ENCODE data around the gene KLHL40.

Gene KLHL40

DNA sequence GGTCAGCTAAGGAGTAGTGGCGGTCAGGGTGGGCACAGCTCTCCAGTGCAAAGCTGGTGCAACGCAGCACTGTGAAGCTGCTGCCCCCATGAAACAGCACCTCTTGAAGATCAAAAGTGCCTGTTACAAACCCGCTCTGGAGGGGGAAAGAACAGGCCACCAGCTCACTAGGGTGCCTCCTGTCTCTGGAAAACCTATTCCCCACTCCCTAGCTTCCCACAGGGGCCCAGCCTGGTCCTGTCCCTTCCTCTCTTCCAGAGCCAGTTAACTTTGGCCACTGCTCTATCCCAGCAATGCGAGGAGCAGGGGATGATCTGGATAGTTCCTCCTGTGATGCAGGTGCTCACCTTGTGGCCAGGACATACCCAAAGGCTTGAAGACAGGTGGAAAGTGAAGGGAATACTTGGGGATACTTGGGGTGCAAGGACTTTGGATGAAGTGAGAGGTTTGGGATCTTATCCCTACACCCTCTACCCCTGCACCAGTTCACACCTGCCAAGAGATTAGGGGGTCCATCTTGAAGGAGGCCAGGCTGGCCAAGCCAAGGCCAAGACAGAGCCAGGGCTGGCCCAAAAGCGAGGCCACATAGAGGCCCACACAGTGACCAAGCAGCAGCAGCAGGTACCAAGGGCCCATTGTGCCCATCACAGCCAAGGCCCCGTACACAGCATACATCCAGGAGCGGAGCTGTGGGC, 13.0 kb downstream of the KLHL40 start:
- no peak overlapping the region for H3K4me3 ChIP-seq (ENCODE audit: low read depth, low read length)
- H3K36me3 ChIP-seq: no peaks in the 10 kb centered on the region
- no peaks in the 10 kb centered on the region for H3K27me3 ChIP-seq
- no peak for DNase-seq
- no peaks in the 10 kb centered on the region for H3K4me1 ChIP-seq
- H3K9me3 ChIP-seq: no peaks in the 10 kb centered on the region
- TF ChIP-seq, protein P1, sequence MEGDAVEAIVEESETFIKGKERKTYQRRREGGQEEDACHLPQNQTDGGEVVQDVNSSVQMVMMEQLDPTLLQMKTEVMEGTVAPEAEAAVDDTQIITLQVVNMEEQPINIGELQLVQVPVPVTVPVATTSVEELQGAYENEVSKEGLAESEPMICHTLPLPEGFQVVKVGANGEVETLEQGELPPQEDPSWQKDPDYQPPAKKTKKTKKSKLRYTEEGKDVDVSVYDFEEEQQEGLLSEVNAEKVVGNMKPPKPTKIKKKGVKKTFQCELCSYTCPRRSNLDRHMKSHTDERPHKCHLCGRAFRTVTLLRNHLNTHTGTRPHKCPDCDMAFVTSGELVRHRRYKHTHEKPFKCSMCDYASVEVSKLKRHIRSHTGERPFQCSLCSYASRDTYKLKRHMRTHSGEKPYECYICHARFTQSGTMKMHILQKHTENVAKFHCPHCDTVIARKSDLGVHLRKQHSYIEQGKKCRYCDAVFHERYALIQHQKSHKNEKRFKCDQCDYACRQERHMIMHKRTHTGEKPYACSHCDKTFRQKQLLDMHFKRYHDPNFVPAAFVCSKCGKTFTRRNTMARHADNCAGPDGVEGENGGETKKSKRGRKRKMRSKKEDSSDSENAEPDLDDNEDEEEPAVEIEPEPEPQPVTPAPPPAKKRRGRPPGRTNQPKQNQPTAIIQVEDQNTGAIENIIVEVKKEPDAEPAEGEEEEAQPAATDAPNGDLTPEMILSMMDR (IDR thresholded peaks at IDR 0.05; ENCODE audit: low read depth, low read length): no peak

DNA sequence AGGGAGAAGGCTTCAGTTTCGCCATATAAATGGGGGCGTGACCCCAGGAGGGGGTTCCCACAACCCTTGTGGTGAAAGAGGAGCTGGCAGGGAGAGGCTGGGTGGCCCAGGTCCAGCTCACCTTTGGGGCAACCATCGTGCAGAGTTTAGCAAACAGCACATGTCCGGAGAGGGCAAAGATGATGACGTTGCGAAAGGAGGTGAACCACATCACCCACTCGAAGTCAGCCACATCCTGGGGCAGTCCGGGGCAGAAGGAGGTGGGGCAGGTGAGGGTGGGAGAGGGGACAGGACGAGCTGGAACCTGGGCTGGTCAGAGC, 13.5 kb downstream of the KLHL40 start:
- TF ChIP-seq, protein P1 (IDR thresholded peaks at IDR 0.05; ENCODE audit: low read depth, low read length): no peak
- Histone ChIP-seq H3K4me1 (no peaks in the 10 kb centered on the region), H3K36me3 (no peaks in the 10 kb centered on the region), H3K9me3 (no peaks in the 10 kb centered on the region), H3K4me3 (ENCODE audit: low read depth, low read length) (no peak overlapping the region), H3K27me3 (no peaks in the 10 kb centered on the region)
- no peak for DNase-seq

- H3K27me3 ChIP-seq: no peaks in the 10 kb centered on the region
- no peaks in the 10 kb centered on the region for H3K36me3 ChIP-seq
- H3K4me1 ChIP-seq: no peaks in the 10 kb centered on the region
- H3K9me3 ChIP-seq: no peaks in the 10 kb centered on the region
- H3K4me3 ChIP-seq (ENCODE audit: low read depth, low read length): no peak overlapping the region
- TF ChIP-seq, protein P1 (IDR thresholded peaks at IDR 0.05; ENCODE audit: low read depth, low read length): no peak
- DNase-seq: no peak
Measured at GRCh38 chr3:42699511-42699971, 14.2 kb downstream of the KLHL40 start.

DNA sequence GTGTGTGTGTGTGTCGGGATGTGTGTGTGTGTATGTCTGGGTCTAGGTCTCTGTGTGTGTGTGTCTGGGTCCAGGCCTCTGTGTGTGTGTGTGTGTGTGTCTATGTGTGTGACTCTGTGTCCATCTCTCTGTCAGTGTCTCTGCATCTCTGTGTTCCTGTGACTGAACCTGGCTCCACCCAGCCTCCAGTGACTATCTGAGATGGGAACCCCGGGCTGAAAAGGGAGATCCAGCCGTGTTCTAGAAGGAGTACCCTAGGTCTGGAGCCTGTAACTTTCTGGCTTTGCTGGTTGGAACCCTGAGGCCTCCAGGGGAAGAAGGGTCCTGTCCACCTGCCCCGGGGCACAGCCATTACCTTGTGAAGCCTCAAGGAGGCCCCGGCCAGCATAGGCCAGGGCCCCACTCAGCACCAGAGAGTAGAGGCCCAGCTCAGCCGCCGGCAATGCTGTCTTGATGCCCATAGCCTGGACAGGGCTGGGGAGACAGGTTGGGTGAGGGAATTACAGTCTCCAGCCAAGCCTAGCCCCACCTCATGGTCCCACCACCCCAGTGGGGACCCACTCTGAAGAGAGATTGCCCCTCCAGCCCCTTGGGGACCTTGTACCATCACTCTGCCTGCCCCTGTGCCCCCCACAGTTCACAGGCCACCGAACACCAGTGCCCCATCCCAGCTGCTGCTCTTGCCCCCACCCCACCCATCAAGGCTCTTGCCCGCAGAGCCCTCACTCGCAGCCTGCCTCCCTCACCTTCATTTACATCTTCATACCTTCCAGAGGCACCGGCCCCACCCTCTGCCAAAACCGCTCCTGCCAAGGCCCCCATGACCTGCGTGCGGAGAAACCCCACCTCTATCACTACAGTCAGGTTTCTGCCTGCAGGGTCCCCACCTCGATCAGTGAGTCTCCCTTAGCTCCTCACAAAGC, 15.3 kb downstream of the KLHL40 start:
- no peak for DNase-seq
- H3K4me1 ChIP-seq: no peaks in the 10 kb centered on the region
- no peak overlapping the region for H3K4me3 ChIP-seq (ENCODE audit: low read depth, low read length)
- no peaks in the 10 kb centered on the region for H3K27me3 ChIP-seq
- H3K36me3 ChIP-seq: no peaks in the 10 kb centered on the region
- H3K9me3 ChIP-seq: no peaks in the 10 kb centered on the region
- TF ChIP-seq, protein P1 (IDR thresholded peaks at IDR 0.05; ENCODE audit: low read depth, low read length): no peak

GRCh38 chr3:42701371-42702065, 16.2 kb downstream of the KLHL40 start:
- Histone ChIP-seq H3K9me3 (no peaks in the 10 kb centered on the region), H3K27me3 (no peaks in the 10 kb centered on the region), H3K36me3 (no peaks in the 10 kb centered on the region), H3K4me3 (ENCODE audit: low read depth, low read length) (no peak overlapping the region), H3K4me1 (no peaks in the 10 kb centered on the region)
- DNase-seq: no peak
- TF ChIP-seq, protein P1 (IDR thresholded peaks at IDR 0.05; ENCODE audit: low read depth, low read length): no peak
